Right cardiac atrium (tissue), 5 donors: Measurements from ENCODE around the gene CCT2. TPM values are rescaled to one million over a fixed set of nuclear protein-coding genes. Genes with fewer than 3 reads are reported as not detected.
"Not testable (repeated sequence)": the region's sequence is repeated elsewhere in the genome, so short reads cannot be mapped to it uniquely, and the experiment has no call there.

Experiments used
- ATAC-seq, 2 donors: fragments of 200-7000 bp; cut with Tn5 transposase; one replicate each; pipeline versions ENCODE4 v1.8.0 to v1.9.1; 2020; ENCODE audit warnings: moderate library complexity in 2 of 2, mild to moderate bottlenecking in 1 of 2
- DNase-seq, 3 donors: peaks; one replicate each; pipeline ENCODE4 v3.0.0-alpha.2; 2020
- H3K27ac ChIP-seq: one replicate; pipeline ENCODE4 v1.5.1; 2013; ENCODE audit warnings: mild to moderate bottlenecking, low read length, control low read depth, moderate library complexity
- H3K27me3 ChIP-seq: one replicate; pipeline ENCODE4 v1.6.1; 2013; ENCODE audit not compliant: control insufficient read depth, insufficient read depth
- H3K4me1 ChIP-seq: one replicate; pipeline ENCODE4 v1.6.1; 2013; ENCODE audit warnings: low read length; ENCODE audit not compliant: control insufficient read depth, insufficient read depth
- H3K4me3 ChIP-seq: one replicate; pipeline ENCODE4 v1.5.1; 2013; ENCODE audit warnings: low read length, control low read depth
- H3K9me3 ChIP-seq: one replicate; pipeline ENCODE4 v1.6.1; 2013; ENCODE audit warnings: low read length; ENCODE audit not compliant: control insufficient read depth
- WGBS: extraction: QIAGEN DNeasy Blood & Tissue Kit; methylation state at CpG from one replicate; pipeline ENCODE4 v1.1.7; 2013; 5-methylcytosine and 5-hydroxymethylcytosine counted together
- intact Hi-C, 4 donors: fragments of 100-400 bp; cut with DNase I; formaldehyde crosslinking; loops; one replicate each; pipeline versions ENCODE4 v1.11.0 to v1.14.0; 2022 to 2023
- polyA plus RNA-seq: library from polyadenylated mRNA; stranded (reverse); fragments of 200-250 nt; gene quantifications from one replicate; pipeline ENCODE4 v1.2.3, GENCODE V29; 2013
- total RNA-seq, 4 donors: library from RNA; stranded (reverse); fragmentation: NEBNext Ultra II Directional; extraction: Animal tissue kit (Norgen Biotek cat#: 25700); gene quantifications; one replicate each; pipeline ENCODE4 v1.2.1, GENCODE V29; 2021
- donor health status: healthy with polysubstance abuse.
- donor health status: DM: no; HTN: yes; CAD: no.
- donor health status: DM: no; HTN: no; CAD: no.
- donor health status: DM: no; HTN: yes; CAD: no; lungs with severe emphysema.
- donor health status: DM: yes; HTN: yes; CAD: no.

CCT2 gene
- total and polyA plus RNA-seq, 5 donors = 76.9 to 130 (median 88.2) TPM

DNA sequence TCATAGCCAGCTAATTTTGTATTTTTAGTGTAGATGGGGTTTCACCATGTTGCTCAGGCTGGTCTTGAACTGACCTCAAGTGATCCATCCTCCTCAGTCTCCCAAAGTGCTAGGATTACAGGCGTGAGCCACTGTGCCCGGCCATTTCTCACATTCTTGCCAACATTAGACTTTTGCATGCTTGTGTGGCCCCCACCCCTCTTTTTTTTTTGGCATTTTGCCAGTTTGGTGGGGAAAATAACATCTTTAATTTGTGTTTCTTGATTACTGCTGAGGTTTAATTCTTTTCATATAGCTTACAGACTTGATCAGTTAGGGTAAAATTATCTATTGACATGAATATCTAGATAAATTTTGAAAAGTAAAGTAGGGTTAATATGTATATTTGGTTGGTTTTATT is 3.8 kb downstream of the CCT2 start:
- no peak for DNase-seq
- intact Hi-C loops = no loop called here
- Histone ChIP-seq H3K27ac (no peak overlapping the region), H3K4me3 (no peak overlapping the region), H3K27me3 (no peaks in the 10 kb centered on the region), H3K9me3 (no peaks in the 10 kb centered on the region), H3K4me1 (peaks cover 3% of the 10 kb centered on the region)
- ATAC-seq = no peak
- WGBS = 81% methylated on average over 2 of the region's 2 CpGs

DNA sequence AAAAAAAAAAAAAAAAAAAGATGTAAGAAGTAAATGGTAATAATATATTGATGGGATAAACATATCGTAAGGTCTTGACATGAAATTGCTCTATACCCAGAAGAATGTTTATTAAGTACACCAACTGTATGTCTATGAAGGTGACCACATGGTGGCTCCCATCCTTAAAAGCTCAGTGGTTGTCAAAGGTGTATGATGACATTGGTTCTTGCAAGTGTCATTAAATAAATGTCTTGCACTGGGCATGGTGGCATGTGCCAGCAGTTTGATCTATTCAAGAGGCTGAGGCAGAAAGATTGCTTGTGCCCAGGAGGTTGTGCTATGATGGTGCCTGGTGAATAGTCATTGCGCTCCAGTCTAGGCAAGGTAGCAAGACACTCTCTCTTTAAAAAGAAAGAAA is 10.4 kb downstream of the CCT2 start:
- DNase-seq (no peak), ATAC-seq (no peak)
- Histone ChIP-seq H3K27me3 (no peaks in the 10 kb centered on the region), H3K4me3 (no peak overlapping the region), H3K4me1 (no peaks in the 10 kb centered on the region), H3K27ac (no peak overlapping the region), H3K9me3 (no peaks in the 10 kb centered on the region)
- intact Hi-C loops = no loop called here
- over 99% methylated on average over 2 of the region's 2 CpGs for WGBS

DNA sequence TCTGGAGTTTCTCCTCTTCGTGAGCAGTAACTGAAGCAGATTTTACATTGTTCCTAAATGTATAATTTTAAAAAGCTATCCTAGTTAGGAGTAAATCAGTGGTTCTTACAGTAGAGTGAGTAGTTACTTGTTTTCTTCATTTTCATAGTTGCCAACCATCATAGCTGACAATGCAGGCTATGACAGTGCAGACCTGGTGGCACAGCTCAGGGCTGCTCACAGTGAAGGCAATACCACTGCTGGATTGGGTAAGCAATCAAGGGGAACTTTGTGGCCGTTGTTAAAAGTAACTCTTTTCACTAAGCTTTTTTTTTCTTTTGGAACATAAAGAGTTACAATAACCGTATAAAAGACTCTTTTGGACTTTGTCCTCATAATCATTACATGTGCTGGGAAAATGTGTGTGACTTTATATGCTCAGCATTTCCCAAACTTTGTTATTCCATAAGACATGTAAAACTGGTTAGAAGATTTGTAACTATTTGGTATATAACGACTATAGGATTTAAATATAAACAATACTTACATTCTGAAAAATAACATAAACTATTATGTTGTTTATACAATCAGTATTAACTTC is 13.0 kb downstream of the CCT2 start:
- DNase-seq = no peak
- Histone ChIP-seq H3K4me3 (no peak overlapping the region), H3K27ac (no peak overlapping the region), H3K27me3 (no peaks in the 10 kb centered on the region), H3K9me3 (no peaks in the 10 kb centered on the region), H3K4me1 (no peaks in the 10 kb centered on the region)
- no peak for ATAC-seq
- intact Hi-C loops = no loop called here
- 60% methylated on average over 4 of the region's 4 CpGs for WGBS

DNA sequence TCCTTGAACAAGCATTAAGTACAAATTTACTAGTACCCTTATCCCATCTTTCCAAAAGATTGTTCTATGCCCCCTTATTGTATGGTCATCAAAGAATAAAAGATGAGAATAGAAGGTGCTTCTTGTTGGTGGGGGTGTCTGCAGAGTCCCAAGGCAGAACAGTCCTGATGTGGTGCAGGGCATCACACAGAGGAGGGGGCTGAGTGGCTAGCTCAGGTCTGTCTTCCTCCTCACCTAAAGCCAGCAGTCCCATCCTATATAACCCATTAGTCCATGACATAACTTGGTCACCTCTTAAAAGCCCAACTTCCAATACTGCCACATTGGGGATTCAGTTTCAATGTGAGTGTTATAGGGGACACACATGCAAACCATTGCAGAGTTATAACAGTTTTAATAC is 15.5 kb downstream of the CCT2 start:
- intact Hi-C loops = no loop called here
- ATAC-seq = no peak

DNA sequence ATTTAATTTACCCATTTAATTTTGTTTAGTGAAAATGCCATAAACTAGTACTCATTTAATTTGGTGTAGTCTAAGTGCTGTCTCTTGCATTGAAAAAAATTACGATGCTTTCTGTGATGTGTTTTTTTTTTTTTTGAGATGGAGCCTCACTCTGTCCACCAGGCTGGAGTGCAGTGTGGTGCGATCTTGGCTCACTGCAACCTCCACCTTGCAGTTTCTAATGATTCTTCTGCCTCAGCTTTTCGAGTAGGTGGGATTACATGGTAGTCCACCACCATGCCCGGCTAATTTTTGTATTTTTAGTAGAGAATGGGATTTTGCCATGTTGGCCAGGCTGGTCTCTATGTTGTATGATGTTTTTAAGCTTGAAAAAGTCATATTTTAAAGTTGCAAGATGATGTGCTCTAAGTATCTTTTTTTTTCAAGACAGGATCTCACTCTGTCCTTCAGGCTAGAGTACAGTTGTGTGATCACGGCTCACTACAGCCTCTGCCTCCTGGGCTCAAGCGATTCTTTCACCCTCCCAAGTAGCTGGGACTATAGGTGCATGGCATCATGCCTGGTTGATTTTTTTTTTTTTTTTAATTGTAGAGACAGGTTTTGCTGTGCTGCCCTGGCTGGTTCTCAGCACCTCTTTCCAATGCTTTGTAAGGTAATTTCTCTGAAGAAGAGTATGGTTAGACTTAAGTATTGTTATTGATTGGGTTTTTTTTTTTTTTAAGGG is 16.9 kb downstream of the CCT2 start:
- no peaks in the 10 kb centered on the region for H3K4me1 ChIP-seq
- no peak for ATAC-seq
- intact Hi-C loops = no loop called here
- no peak overlapping the region for H3K4me3 ChIP-seq
- WGBS = 91% methylated on average over 6 of the region's 6 CpGs
- H3K27ac ChIP-seq = no peak overlapping the region
- DNase-seq = no peak
- H3K9me3 ChIP-seq = no peaks in the 10 kb centered on the region
- no peaks in the 10 kb centered on the region for H3K27me3 ChIP-seq

More for the DNA sequence above, 15.5 kb downstream of the CCT2 start:
- Histone ChIP-seq H3K27ac (no peak overlapping the region), H3K27me3 (no peaks in the 10 kb centered on the region), H3K4me3 (no peak overlapping the region), H3K9me3 (no peaks in the 10 kb centered on the region), H3K4me1 (no peaks in the 10 kb centered on the region)
- DNase-seq = no peak

DNA sequence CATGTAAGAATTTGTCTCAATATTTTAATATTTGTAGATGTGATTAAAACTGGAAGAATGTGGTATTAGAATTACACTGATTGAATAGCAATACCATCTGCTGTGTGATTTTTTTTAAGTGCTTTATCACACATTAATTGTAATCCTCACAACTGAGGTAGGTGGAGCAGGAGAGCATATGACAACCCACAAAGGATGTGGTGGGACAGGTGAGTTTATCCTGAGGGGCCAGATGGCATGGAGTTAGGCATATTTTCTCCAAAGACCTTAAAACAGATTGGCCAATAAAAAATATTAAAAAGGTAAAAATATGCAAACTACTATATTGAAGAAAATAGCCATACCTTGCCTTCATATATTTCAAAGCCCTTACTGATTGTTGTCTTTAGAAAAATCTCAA is 17.7 kb downstream of the CCT2 start:
- Histone ChIP-seq H3K4me3 (no peak overlapping the region), H3K4me1 (no peaks in the 10 kb centered on the region), H3K27ac (no peak overlapping the region), H3K9me3 (no peaks in the 10 kb centered on the region), H3K27me3 (no peaks in the 10 kb centered on the region)
- no peak for DNase-seq
- intact Hi-C loops = no loop called here
- no peak for ATAC-seq

DNA sequence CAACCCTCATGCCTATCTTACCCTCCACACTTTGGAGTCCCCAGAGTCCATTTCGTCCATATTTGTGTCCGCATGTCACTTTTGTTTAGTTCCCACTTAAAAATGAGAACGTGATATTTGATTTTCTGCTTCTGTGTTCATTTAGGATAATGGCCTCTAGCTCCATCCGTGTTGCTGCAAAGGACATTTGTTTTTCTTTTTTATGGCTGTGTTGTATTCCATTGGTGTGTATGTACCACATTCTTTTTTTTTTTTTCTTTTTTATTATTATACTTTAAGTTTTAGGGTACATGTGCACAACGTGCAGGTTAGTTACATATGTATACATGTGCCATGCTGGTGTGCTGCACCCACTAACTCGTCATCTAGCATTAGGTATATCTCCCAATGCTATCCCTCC is 18.3 kb downstream of the CCT2 start:
- H3K27me3 ChIP-seq, ATAC-seq, H3K9me3 ChIP-seq, intact Hi-C loops, DNase-seq, H3K4me1 ChIP-seq, H3K27ac ChIP-seq, H3K4me3 ChIP-seq: not testable (repeated sequence)
- over 99% methylated on average over 5 of the region's 6 CpGs for WGBS

DNA sequence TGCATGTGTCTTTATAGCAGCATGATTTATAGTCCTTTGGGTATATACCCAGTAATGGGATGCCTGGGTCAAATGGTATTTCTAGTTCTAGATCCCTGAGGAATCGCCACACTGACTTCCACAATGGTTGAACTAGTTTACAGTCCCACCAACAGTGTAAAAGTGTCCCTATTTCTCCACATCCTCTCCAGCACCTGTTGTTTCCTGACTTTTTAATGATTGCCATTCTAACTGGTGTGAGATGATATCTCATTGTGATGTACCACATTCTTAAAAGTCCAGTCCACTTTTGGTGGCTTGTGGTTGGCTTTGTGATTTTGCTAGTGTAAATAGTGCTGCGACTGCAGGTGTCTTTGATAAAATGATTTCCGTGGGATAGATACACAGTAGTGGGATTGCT is 19.0 kb downstream of the CCT2 start:
- H3K4me3 ChIP-seq, H3K27ac ChIP-seq, ATAC-seq, intact Hi-C loops, H3K27me3 ChIP-seq, H3K4me1 ChIP-seq, H3K9me3 ChIP-seq, DNase-seq: not testable (repeated sequence)
- WGBS = 86% methylated on average over 2 of the region's 3 CpGs

DNA sequence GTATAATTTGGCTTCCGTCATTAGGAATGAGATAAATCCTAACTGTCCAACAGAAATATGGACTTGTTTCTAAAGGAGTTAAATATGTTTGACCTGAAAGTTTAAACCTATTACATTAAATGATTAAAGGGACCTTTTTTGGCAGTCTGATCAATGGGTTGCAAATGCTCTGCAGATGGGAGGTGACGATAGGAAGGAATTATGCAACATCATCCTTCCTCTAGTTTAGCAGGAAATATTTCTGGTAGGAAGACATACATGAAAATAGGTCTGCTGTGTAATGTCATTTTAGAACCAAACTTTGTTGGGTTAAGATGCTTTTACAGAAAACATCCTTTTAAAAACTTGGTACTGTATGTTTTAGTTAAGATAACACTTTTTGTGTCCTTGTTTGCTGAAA is 22.9 kb downstream of the CCT2 start:
- DNase-seq (no peak), ATAC-seq (no peak)
- H3K4me3 ChIP-seq = peak overlapping the region; percentile 52

DNA sequence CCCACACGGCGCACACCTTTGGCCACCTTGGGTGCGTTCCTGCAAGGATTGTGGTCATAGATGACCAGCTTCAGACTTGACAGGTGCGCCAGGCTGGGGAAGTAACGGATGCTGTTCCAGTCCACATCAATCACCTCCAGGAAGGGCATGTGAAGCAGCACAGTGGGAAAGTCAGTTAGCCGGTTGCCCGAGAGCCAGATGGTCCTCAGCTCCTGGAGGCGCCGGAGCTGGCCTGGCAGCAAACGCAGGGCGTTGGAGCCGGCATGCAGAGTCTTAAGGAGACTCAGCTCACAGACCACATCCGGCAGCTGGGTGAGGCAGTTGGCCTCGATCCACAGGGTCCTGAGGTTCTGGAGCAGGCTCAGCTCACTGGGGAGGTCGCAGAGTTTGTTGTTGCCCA is 24.9 kb downstream of the CCT2 start:
- ATAC-seq = peak; percentile 3 to 26
- intact Hi-C loops = no loop called here
- Histone ChIP-seq H3K27me3 (no peaks in the 10 kb centered on the region), H3K9me3 (no peaks in the 10 kb centered on the region), H3K4me1 (no peaks in the 10 kb centered on the region), H3K4me3 (peak overlapping the region; percentile 4), H3K27ac (peak overlapping the region; percentile 59)
- WGBS = 81% methylated on average over 15 of the region's 15 CpGs
- no peak for DNase-seq

More for the DNA sequence above, 22.9 kb downstream of the CCT2 start:
- no peaks in the 10 kb centered on the region for H3K9me3 ChIP-seq
- H3K27me3 ChIP-seq = no peaks in the 10 kb centered on the region
- no peak overlapping the region for H3K27ac ChIP-seq
- intact Hi-C loops = no loop called here
- H3K4me1 ChIP-seq = no peaks in the 10 kb centered on the region
- 40% methylated on average over 2 of the region's 2 CpGs for WGBS

DNA sequence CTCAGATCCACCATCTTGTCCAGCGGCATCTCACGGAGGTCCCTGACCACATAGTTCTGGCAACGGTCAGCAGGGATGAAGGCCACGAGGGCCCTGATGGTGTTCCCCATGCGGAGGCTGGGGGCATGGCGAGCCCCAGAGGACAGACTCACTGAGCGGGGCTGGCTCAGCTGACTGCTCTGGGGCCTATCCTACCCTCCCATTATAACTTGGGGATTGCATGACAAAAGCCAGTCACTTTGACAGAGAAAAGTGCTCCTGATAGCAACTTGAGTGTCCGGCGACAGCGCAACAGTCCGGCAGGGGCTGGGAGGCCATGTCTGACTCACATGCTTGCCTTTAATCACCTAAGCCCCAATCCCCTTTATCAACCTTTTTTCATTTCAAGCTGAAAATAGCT is 25.5 kb downstream of the CCT2 start, which contains the start of gene LRRC10:
TSS of gene LRRC10 (minus strand) at position 179 of the 400 bp plus-strand sequence. CDS start at position 110, 69 bp downstream.
- Histone ChIP-seq H3K4me1 (no peaks in the 10 kb centered on the region), H3K27me3 (no peaks in the 10 kb centered on the region), H3K9me3 (no peaks in the 10 kb centered on the region), H3K27ac (peak within 1 kb of the TSS; percentile 59), H3K4me3 (peak within 1 kb of the TSS; percentile 52)
- intact Hi-C loops = no loop called here
- 61% methylated on average over 11 of the region's 11 CpGs for WGBS
- peak; percentile 60 to 70 for ATAC-seq
- peak in 2 of 3 donors; percentile 55 to 74 for DNase-seq
